ENCODE measurements around the gene LRP1-AS. TPM values are rescaled to one million over a fixed set of nuclear protein-coding genes. Genes with fewer than 3 reads are reported as not detected.

Gene LRP1-AS
- total and polyA plus RNA-seq, 7 donors, result not detected

GRCh38 chr12:57105011-57105753 lies 42.2 kb downstream of the LRP1-AS start:
- Histone ChIP-seq H3K27ac (peak overlapping the region in 1 of 4 donors; percentile 1), H3K27me3 (no peaks in the 10 kb centered on the region), H3K9me3 (no peaks in the 10 kb centered on the region), H3K36me3 (peaks cover 18 to 71% (median 31%) of the 10 kb centered on the region in 4 donors), H3K4me1 (peaks cover 0 to 47% (median 43%) of the 10 kb centered on the region in 4 donors), H3K4me3 (no peak overlapping the region)
- WGBS, 2 donors, result 94 to 96% methylated on average over 14 of the region's 14 CpGs
- intact Hi-C loops (cut with DNase I), result no loop called here
- DNase-seq, result no peak
- no peak for TF ChIP-seq EP300 (IDR thresholded peaks at IDR 0.05)
- TF ChIP-seq POLR2A (IDR thresholded peaks at IDR 0.05), result no peak
- TF ChIP-seq POLR2AphosphoS5 (IDR thresholded peaks at IDR 0.05), result no peak
- no peak for TF ChIP-seq CTCF (IDR thresholded peaks at IDR 0.05)

GRCh38 chr12:57104292-57104910 lies 43.0 kb downstream of the LRP1-AS start:
- no peak for DNase-seq
- TF ChIP-seq POLR2AphosphoS5 (IDR thresholded peaks at IDR 0.05) (no peak), POLR2A (IDR thresholded peaks at IDR 0.05) (no peak), EP300 (IDR thresholded peaks at IDR 0.05) (no peak), CTCF (IDR thresholded peaks at IDR 0.05) (no peak)
- Histone ChIP-seq H3K36me3 (peaks cover 24 to 79% (median 38%) of the 10 kb centered on the region in 4 donors), H3K27me3 (no peaks in the 10 kb centered on the region), H3K4me3 (no peak overlapping the region), H3K4me1 (peaks cover 0 to 40% (median 36%) of the 10 kb centered on the region in 4 donors), H3K9me3 (no peaks in the 10 kb centered on the region), H3K27ac (no peak overlapping the region)
- WGBS, 2 donors, result 95 to 97% methylated on average over 12 of the region's 12 CpGs
- intact Hi-C loops (cut with DNase I), result no loop called here

- WGBS, 2 donors, result 91 to 93% methylated on average over 7 of the region's 7 CpGs
- Histone ChIP-seq H3K4me1 (peaks cover 0 to 35% (median 30%) of the 10 kb centered on the region in 4 donors), H3K4me3 (no peak overlapping the region), H3K27ac (no peak overlapping the region), H3K36me3 (peaks cover 28 to 84% (median 43%) of the 10 kb centered on the region in 4 donors), H3K27me3 (no peaks in the 10 kb centered on the region), H3K9me3 (no peaks in the 10 kb centered on the region)
- no peak for DNase-seq
- TF ChIP-seq POLR2AphosphoS5 (IDR thresholded peaks at IDR 0.05), result no peak
- no peak for TF ChIP-seq POLR2A (IDR thresholded peaks at IDR 0.05)
- TF ChIP-seq EP300 (IDR thresholded peaks at IDR 0.05), result no peak
- no peak for TF ChIP-seq CTCF (IDR thresholded peaks at IDR 0.05)
- intact Hi-C loops (cut with DNase I), result no loop called here
Observed at GRCh38 chr12:57103856-57104255, 43.6 kb downstream of the LRP1-AS start.

DNA sequence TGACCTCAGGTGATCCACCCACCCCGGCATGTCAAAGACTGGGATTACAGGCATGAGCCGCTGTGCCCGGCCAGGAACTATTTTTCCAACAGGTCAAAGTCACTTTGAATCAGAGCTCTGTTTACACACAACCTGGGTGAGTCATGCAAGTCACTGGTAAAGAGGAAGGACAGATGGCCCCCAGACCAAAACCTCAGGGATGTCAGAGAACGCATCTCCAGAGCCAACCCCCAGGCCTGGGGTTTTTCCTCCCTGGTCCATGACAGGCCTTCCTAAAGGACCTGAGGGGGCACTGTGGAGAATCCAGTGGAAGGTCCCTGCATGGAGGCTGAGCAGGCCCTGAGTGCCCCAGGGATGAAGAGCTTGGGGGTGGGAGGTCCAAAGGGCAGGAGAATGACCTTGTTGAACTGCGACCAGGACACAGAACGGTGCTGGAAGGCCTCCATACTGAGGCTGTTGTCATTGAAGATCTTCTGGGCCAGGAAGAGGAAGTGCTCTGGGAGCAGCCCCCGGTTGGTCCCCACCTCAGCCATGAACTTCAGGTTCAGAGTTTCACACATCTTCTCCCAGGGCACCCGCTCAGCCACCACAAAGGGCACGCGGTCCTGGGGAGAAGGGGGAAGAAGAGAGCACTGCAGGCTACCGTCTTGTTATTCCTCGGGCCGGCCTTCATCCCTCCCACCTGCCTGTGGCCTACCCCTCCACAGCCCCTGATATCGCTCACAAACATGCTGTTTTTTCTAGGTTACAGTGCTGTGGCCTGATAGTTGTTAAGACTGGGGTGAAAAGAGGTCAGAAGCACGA lies 45.3 kb downstream of the LRP1-AS start:
- H3K4me1 ChIP-seq, result peaks cover 0 to 17% (median 13%) of the 10 kb centered on the region in 4 donors
- intact Hi-C loops (cut with DNase I), result no loop called here
- 54 to 64% methylated on average over 15 of the region's 15 CpGs for WGBS, 2 donors
- no peak overlapping the region for H3K4me3 ChIP-seq
- H3K27ac ChIP-seq, result peak overlapping the region in 3 of 4 donors; percentile 30 to 49 (median 33)
- no peaks in the 10 kb centered on the region for H3K9me3 ChIP-seq
- TF ChIP-seq EP300 (IDR thresholded peaks at IDR 0.05) (no peak), POLR2AphosphoS5 (IDR thresholded peaks at IDR 0.05) (peak in 1 of 4 donors; percentile 9), CTCF (IDR thresholded peaks at IDR 0.05) (no peak), POLR2A (IDR thresholded peaks at IDR 0.05) (no peak)
- peaks cover 27 to 92% (median 51%) of the 10 kb centered on the region in 4 donors for H3K36me3 ChIP-seq
- H3K27me3 ChIP-seq, result no peaks in the 10 kb centered on the region
- no peak for DNase-seq

Measured in sigmoid colon (tissue), 7 donors.